Sigmoid colon (tissue), 7 donors: ENCODE results near the gene APBB2. TPM values are rescaled to one million over a fixed set of nuclear protein-coding genes. Genes with fewer than 3 reads are reported as not detected.
A peak's percentile ranks its signal among the peaks of the same experiment; 100 is the strongest.

Experiments used
- DNase-seq: peaks from one replicate; pipeline ENCODE4 v3.0.0-alpha.2; 2019
- H3K27ac ChIP-seq, 4 donors: fragments of 200-600 bp; sonication (generic); one replicate each; pipeline ENCODE4 v1.5.1; 2016 to 2019; ENCODE audit warnings: mild to moderate bottlenecking in 1 of 4
- H3K27me3 ChIP-seq, 3 donors: fragments of 200-600 bp; sonication (generic); one replicate each; pipeline ENCODE4 v1.5.1; 2019; ENCODE audit warnings: mild to moderate bottlenecking in 1 of 3
- H3K36me3 ChIP-seq, 4 donors: fragments of 200-600 bp; sonication (generic); one replicate each; pipeline ENCODE4 v1.5.1; 2016 to 2019
- H3K4me1 ChIP-seq, 4 donors: fragments of 200-600 bp; sonication (generic); one replicate each; pipeline ENCODE4 v1.5.1; 2017 to 2019
- H3K4me3 ChIP-seq, 4 donors: fragments of 200-600 bp; sonication (generic); one replicate each; pipeline ENCODE4 v1.5.1; 2017 to 2019; ENCODE audit warnings: mild to moderate bottlenecking in 2 of 4, moderate library complexity in 1 of 4
- H3K9me3 ChIP-seq, 4 donors: fragments of 200-600 bp in 3 of 4; sonication (generic) in 3 of 4; one replicate each; pipeline versions ENCODE4 v1.5.1 to v1.6.1; 2013 to 2019
- EP300 ChIP-seq, 4 donors: sonication (generic); formaldehyde crosslinking; IDR thresholded peaks; one replicate each; pipeline ENCODE4 v1.6.1; 2017; ENCODE audit warnings: antibody characterized with exemption in 4 of 4
- POLR2A ChIP-seq, 2 donors: fragments of 450-650 bp; IDR thresholded peaks; one replicate each; pipeline ENCODE4 v1.6.1; 2016; ENCODE audit warnings: antibody characterized with exemption in 2 of 2, mild to moderate bottlenecking in 2 of 2, moderate library complexity in 2 of 2
- POLR2AphosphoS5 ChIP-seq, 4 donors: sonication (generic); formaldehyde crosslinking; IDR thresholded peaks; one replicate each; pipeline ENCODE4 v1.6.1; 2017; ENCODE audit warnings: antibody characterized with exemption in 4 of 4
- WGBS, 2 donors: extraction: QIAGEN DNeasy Blood & Tissue Kit; methylation state at CpG; one replicate each; pipeline ENCODE4 v1.1.7; 2013; 5-methylcytosine and 5-hydroxymethylcytosine counted together
- intact Hi-C: fragments of 100-400 bp; cut with DNase I; formaldehyde crosslinking; loops from one replicate; pipeline ENCODE4 v1.15.1; 2023
- polyA plus RNA-seq, 3 donors: library from polyadenylated mRNA; stranded (reverse); fragments of 200-250 nt; gene quantifications; one replicate each; pipeline ENCODE4 v1.2.3, GENCODE V29; 2013
- total RNA-seq, 4 donors: library from RNA; depleted of rRNA; stranded (reverse); fragments of >200 nt; gene quantifications; one replicate each; pipeline ENCODE4 v1.1.0, GENCODE V29; 2016
- TF ChIP-seq, protein P1 (sequence below), 4 experiments: fragments of 450-650 bp in 3 of 4; fragments of 200-600 bp in 1 of 4; IDR thresholded peaks; one replicate each; pipeline ENCODE4 v1.5.1; 2016 to 2019; ENCODE audit warnings: antibody characterized with exemption in 4 of 4, mild to moderate bottlenecking in 3 of 4, moderate library complexity in 2 of 4
- donor health status: healthy with polysubstance abuse.
- donor health status: Bipolar disorder and iron deficiency.
- donor health status: healthy.

APBB2 gene
- total and polyA plus RNA-seq, 7 donors: 7.8 to 108 (median 69.1) TPM

DNA sequence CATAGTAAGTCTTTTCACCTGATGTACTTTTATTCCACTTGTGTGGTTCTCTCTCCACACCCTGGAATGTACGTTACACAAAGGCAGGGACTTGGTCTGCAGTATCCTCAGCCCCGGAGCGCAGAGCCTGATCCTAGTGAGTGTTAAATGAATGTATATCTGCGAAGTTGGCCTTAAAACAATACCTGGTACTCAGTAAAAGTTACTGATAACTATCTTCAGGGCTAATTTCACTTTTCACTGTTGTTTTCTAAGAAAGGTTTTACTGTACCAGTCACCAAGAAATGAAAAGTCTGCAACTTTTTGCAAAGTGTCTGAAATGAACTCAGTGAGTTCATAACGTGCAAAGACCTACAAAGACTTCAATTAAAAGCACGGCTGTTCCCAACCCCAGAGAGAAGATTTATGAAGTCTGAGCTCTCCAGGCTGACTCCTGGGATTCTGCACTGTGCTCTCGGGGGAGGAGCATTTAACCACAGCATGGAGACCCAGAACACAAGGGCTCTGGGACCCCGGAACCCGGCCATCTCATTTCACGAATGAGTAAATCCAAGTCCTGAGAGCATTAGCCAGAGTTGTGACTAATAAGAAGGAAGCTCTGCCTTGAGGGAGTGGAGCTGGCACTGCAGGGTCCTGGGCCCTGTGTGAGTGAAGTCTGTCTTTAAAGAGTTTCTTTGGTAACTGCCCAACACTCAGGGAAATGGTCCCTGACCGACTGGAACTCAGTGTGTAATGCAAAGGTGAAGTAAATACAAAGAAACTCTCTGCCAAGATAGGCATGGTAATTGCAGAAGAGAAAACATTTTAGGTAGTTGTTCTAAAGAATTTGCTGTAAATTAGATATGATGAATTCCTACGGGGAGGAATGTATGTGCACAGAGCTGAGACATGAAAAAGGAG is 298.8 kb downstream of the APBB2 start:
- Histone ChIP-seq H3K4me1 (peaks cover 0 to 28% (median 18%) of the 10 kb centered on the region in 4 donors), H3K4me3 (no peak overlapping the region), H3K36me3 (no peaks in the 10 kb centered on the region), H3K27me3 (no peaks in the 10 kb centered on the region), H3K27ac (no peak overlapping the region), H3K9me3 (no peaks in the 10 kb centered on the region)
- DNase-seq: peak; percentile 42
- intact Hi-C loops: no loop called here
- WGBS, 2 donors: 86 to 91% methylated on average over 12 of the region's 12 CpGs
- TF ChIP-seq, protein P1, sequence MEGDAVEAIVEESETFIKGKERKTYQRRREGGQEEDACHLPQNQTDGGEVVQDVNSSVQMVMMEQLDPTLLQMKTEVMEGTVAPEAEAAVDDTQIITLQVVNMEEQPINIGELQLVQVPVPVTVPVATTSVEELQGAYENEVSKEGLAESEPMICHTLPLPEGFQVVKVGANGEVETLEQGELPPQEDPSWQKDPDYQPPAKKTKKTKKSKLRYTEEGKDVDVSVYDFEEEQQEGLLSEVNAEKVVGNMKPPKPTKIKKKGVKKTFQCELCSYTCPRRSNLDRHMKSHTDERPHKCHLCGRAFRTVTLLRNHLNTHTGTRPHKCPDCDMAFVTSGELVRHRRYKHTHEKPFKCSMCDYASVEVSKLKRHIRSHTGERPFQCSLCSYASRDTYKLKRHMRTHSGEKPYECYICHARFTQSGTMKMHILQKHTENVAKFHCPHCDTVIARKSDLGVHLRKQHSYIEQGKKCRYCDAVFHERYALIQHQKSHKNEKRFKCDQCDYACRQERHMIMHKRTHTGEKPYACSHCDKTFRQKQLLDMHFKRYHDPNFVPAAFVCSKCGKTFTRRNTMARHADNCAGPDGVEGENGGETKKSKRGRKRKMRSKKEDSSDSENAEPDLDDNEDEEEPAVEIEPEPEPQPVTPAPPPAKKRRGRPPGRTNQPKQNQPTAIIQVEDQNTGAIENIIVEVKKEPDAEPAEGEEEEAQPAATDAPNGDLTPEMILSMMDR (IDR thresholded peaks at IDR 0.05): no peak
- TF ChIP-seq EP300 (IDR thresholded peaks at IDR 0.05): no peak

DNA sequence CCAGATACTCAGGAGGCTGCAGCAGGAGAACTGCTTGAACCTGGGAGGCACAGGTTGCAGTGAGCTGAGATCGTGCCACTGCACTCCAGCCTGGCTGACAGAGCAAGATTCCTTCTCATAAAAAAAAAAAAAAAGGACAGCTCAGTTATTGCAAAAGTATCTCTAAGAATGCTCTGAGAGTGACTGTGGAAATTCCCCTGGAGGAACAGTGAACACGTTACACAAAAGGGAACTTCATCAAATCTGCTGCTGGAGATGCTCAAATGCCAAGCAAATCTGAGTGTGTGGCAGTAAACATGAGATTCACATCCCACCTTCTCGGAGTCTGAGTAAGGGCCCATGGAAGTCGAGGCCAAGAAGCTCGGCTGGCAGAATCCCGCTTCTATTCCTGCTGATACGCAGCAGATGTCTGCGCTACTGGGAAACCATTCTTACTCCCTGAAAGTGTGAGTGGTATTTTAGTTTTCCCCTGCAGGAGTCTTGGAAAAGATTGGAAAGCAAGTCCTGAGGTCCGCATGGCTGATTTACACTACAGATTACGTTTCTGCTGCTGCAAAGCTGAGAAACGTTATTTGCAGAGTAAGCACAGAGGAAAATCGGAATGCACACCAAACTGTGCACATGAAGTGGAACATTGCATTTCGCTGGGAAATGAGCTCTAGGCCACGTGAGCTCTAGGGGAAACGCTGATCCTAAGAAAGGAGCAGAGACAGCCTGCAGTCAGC is 301.7 kb downstream of the APBB2 start:
- H3K9me3 ChIP-seq: no peaks in the 10 kb centered on the region
- peak overlapping the region in 3 of 4 donors; percentile 33 to 58 (median 46) for H3K27ac ChIP-seq
- intact Hi-C loops: no loop called here
- no peak overlapping the region for H3K4me3 ChIP-seq
- TF ChIP-seq, protein P1 (IDR thresholded peaks at IDR 0.05): no peak
- TF ChIP-seq POLR2AphosphoS5 (IDR thresholded peaks at IDR 0.05): no peak
- TF ChIP-seq POLR2A (IDR thresholded peaks at IDR 0.05): no peak
- TF ChIP-seq EP300 (IDR thresholded peaks at IDR 0.05): no peak
- WGBS, 2 donors: 87 to 95% methylated on average over 15 of the region's 15 CpGs
- H3K36me3 ChIP-seq: no peaks in the 10 kb centered on the region
- no peaks in the 10 kb centered on the region for H3K27me3 ChIP-seq
- DNase-seq: no peak
- peaks cover 0 to 25% (median 13%) of the 10 kb centered on the region in 4 donors for H3K4me1 ChIP-seq

DNA sequence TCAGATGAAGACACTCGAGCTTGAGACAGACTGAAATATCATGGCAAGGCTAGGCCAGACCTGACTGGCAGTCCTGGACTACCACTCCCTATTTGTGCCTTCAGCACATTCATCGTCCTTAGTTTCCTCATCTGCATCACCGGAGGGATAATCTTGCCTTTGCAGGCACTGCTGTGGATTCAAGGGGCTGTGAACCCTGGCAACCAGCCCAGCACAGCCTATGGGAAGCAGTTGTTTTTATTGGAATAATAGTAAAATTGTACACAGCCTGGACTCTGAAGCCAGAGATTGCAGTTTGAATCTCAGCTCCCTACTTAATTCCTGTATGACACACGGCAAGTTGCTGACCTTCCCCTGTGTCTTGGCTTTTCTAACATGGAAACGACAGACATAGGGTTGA is 303.6 kb downstream of the APBB2 start:
- no peak for TF ChIP-seq EP300 (IDR thresholded peaks at IDR 0.05)
- TF ChIP-seq, protein P1 (IDR thresholded peaks at IDR 0.05): no peak
- TF ChIP-seq POLR2A (IDR thresholded peaks at IDR 0.05): no peak
- TF ChIP-seq POLR2AphosphoS5 (IDR thresholded peaks at IDR 0.05): no peak
- no peaks in the 10 kb centered on the region for H3K27me3 ChIP-seq
- no peak for DNase-seq
- WGBS, 2 donors: 92 to 93% methylated on average over 5 of the region's 5 CpGs
- no peak overlapping the region for H3K4me3 ChIP-seq
- peaks cover 0 to 25% (median 13%) of the 10 kb centered on the region in 4 donors for H3K4me1 ChIP-seq
- peak overlapping the region in 1 of 4 donors; percentile 47 for H3K27ac ChIP-seq
- H3K9me3 ChIP-seq: no peaks in the 10 kb centered on the region
- no peaks in the 10 kb centered on the region for H3K36me3 ChIP-seq
- intact Hi-C loops: no loop called here

DNA sequence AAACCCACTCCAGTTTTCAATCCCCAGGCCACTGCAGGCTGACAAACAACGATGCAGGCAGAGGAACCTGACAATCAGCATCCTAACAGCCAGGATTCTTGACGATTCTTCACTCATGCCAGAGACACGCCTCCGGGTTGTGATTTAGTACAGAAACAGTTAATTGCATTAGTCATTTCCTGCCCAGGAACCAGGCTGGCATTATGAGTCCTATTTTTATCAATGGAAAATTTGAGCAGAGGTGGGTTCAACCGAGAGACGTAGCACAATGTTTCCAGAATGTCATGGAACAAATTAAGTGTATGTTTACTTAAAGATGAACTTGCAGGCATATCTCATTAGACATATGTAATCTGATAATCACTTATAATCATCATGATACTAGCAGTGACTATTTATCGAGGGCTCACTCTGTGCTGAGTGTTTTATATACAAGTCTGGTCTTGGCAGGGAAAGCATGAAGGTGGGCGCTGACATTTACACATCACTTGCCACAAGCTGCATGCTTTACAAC is 304.9 kb downstream of the APBB2 start:
- TF ChIP-seq, protein P1 (IDR thresholded peaks at IDR 0.05): no peak
- TF ChIP-seq POLR2A (IDR thresholded peaks at IDR 0.05): no peak
- TF ChIP-seq EP300 (IDR thresholded peaks at IDR 0.05): no peak
- peak in 2 of 4 donors; percentile 20 to 31 for TF ChIP-seq POLR2AphosphoS5 (IDR thresholded peaks at IDR 0.05)
- Histone ChIP-seq H3K9me3 (no peaks in the 10 kb centered on the region), H3K4me1 (peaks cover 0 to 25% (median 13%) of the 10 kb centered on the region in 4 donors), H3K27me3 (no peaks in the 10 kb centered on the region), H3K4me3 (no peak overlapping the region), H3K27ac (peak overlapping the region in 1 of 4 donors; percentile 68), H3K36me3 (no peaks in the 10 kb centered on the region)
- intact Hi-C loops: loop anchor here (10.0 kb wide), 1 partner anchor 735 kb away; no protein-coding TSS in a partner anchor
- WGBS, 2 donors: 48 to 77% methylated on average over 8 of the region's 8 CpGs
- DNase-seq: peak; percentile 34
